Uterine smooth muscle cell (primary cell): ENCODE data around the gene RBMXL3. TPM values are rescaled to one million over a fixed set of nuclear protein-coding genes. Genes with fewer than 3 reads are reported as not detected.

Source experiments
- total RNA-seq: library from RNA; depleted of rRNA; stranded (reverse); fragments of >200 nt; gene quantifications from 2 replicates; pipeline ENCODE4 v1.2.3, GENCODE V29; 2014

Gene RBMXL3
- not detected in 2 replicates for total RNA-seq

GRCh38 chrX:115189110-115189509 lies at the start of gene RBMXL3:
TSS of gene RBMXL3 (plus strand) at chrX:115189410. CDS start at chrX:115189442, 32 bp downstream.

GRCh38 chrX:115233497-115234455 lies 44.6 kb downstream of the RBMXL3 start, which contains the start of gene LRCH2:
TSS of gene LRCH2 (minus strand) at chrX:115234096. CDS start at chrX:115234041, 55 bp downstream.

Other genes starting within 250 kb of the RBMXL3 start
- 100 and 137 TPM in 2 replicates for gene IL13RA2, start 171.8 kb upstream of the RBMXL3 start, total RNA-seq
- 15.8 and 20.5 TPM in 2 replicates for gene LRCH2, start 44.7 kb downstream of the RBMXL3 start, total RNA-seq
- gene LUZP4, start 100.3 kb downstream of the RBMXL3 start, total RNA-seq = not detected in 2 replicates